ENCODE data around the gene FSCN2.

The FSCN2 gene

DNA sequence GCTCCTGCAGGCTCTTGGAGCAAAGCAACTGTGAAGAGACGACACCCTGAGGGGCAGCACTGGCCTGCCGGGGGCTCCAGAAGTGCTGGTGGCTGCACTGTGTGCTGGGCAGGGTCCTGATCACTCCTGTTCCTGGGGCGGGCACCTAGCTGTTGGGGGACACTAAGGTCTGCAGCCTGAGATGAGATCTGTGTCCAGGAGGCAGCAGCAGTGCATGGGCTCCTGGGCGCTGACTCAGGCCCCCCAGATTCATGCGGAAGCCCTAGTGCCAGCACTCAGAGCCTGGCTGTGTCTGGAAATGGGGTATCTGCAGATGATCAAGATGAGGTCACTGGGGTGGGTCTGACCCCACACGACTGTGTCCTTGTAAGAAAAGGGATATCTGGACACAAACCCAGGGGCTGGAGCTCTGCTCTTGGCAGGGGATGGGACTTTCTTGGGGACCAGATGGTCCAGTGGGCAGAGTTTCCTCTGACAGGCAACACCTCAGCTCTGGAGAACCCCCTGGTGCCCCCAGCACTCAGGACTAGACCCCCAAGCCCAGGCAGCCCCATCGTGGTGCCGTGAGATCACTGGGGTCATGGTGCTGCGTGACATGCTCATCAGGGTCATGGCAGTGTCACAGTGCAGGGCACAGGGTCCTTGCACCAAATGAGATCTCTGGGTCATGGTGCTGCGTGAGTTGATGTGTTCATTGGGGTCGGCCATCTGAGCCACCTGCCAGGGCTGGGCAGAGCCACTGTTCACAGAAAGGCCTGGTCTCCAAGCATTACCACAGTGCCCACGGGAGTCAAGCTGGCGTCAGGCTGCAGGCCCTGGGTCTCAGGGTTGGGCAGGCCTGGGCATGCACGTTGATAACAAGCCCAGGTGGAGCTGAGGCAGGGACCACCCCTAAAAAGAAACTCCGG lies 14.5 kb downstream of the FSCN2 start:
- H3K27ac ChIP-seq = no peak overlapping the region
- TF ChIP-seq CTCF (conservative IDR thresholded peaks at IDR 0.05) (no peak), ZFX (IDR thresholded peaks at IDR 0.05) (no peak)

GRCh38 chr17:81543339-81543675 lies 15.1 kb downstream of the FSCN2 start:
- no peak overlapping the region for H3K27ac ChIP-seq
- no peak for TF ChIP-seq CTCF (conservative IDR thresholded peaks at IDR 0.05)
- TF ChIP-seq ZFX (IDR thresholded peaks at IDR 0.05) = no peak

DNA sequence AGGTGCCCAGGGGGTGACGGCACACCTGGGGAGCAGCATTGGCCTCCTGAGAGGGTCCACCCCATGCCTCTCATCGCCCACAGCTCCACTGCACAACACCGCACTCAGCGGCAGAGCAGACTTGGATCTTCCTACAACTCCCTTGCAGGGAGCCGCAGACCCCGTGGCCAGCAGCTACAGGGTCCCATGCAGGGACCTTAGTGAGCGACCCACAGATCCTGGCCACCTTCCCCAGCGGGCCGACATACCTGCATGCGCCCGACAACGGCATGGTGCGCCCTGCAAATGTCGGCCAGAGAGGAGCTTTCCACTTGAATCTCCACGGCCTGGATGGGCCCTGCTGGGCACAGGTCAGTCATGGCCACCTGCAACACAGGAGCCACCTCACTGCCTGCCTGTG lies 15.6 kb downstream of the FSCN2 start:
- H3K27ac ChIP-seq = no peak overlapping the region
- TF ChIP-seq ZFX (IDR thresholded peaks at IDR 0.05) (no peak), CTCF (conservative IDR thresholded peaks at IDR 0.05) (no peak)

- H3K27ac ChIP-seq = no peak overlapping the region
- TF ChIP-seq ZFX (IDR thresholded peaks at IDR 0.05) (no peak), CTCF (conservative IDR thresholded peaks at IDR 0.05) (no peak)
These were observed 16.3 kb downstream of the FSCN2 start for GRCh38 chr17:81544281-81544974.

GRCh38 chr17:81545160-81545949 lies 17.2 kb downstream of the FSCN2 start:
- no peak for TF ChIP-seq ZFX (IDR thresholded peaks at IDR 0.05)
- TF ChIP-seq CTCF (conservative IDR thresholded peaks at IDR 0.05) = no peak
- no peak overlapping the region for H3K27ac ChIP-seq

GRCh38 chr17:81546906-81547613 lies 18.9 kb downstream of the FSCN2 start:
- TF ChIP-seq ZFX (IDR thresholded peaks at IDR 0.05) = no peak
- TF ChIP-seq CTCF (conservative IDR thresholded peaks at IDR 0.05) = no peak
- H3K27ac ChIP-seq = no peak overlapping the region
